GM11168 (cell line): ENCODE measurements around the gene MEF2A.

Source experiments
- in situ Hi-C: fragments of 300-500 bp; cut with MboI; formaldehyde crosslinking; loops from one replicate; pipeline ENCODE4 v1.12.0; 2022; ENCODE audit warnings: low sequenced_read_pairs; ENCODE audit not compliant: unreplicated experiment

MEF2A gene

GRCh38 chr15:99683000-99683670 lies 117.4 kb downstream of the MEF2A start:
- in situ Hi-C loops, result no loop called here

GRCh38 chr15:99686290-99686689 lies 120.5 kb downstream of the MEF2A start:
- in situ Hi-C loops, result no loop called here

GRCh38 chr15:99692825-99693224 lies 127.0 kb downstream of the MEF2A start:
- in situ Hi-C loops, result no loop called here

DNA sequence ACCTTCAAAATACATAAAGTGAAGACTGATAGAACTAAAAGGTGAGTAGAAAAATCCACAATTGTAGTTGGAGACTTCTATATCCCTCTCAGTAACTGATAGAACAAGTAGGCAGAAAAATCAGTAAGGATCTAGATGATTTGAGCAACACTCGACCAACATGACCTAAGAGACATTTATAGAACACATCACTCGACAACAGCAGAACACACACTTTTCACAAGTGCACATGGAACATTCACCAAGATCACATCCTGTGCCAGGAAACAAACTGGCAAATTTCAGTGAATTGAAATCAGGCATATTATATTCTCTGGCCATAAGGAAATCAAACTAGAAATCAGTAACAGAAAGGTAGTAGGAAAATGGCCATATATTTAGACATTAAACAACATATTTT lies 130.3 kb downstream of the MEF2A start:
- in situ Hi-C loops, result no loop called here

DNA sequence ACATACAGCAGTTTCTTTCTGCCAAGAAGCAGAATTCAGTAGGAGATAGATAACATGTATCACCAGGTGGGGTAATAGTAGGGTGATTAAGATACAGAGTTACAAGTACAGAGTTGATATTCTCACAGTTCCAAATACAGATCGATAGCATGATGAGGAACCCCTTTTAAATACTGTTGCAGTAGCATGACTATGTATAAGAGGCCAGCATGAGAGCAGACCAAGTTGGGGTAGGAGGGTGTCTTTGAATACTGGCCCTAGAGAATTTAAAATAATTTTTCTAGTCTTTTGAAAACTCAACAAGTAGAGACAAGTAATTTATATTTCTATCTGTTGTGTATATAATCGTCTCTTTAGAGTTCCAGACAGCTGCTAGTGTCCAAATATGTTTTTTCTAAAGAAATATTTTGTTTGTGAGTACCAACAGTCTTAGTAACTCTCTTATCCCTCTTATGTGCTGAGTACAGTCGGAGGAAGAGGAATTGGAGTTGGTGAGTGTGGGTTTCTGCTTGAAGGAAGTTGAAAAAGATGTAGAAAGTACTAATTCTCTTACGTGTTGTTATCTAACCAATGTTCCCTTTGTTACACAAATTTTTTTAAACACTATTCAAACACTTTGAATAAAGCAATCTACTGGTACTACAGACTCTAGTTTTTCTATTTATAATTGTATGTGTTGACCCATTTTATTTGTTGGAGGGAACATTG lies 137.3 kb downstream of the MEF2A start:
- in situ Hi-C loops, result no loop called here

DNA sequence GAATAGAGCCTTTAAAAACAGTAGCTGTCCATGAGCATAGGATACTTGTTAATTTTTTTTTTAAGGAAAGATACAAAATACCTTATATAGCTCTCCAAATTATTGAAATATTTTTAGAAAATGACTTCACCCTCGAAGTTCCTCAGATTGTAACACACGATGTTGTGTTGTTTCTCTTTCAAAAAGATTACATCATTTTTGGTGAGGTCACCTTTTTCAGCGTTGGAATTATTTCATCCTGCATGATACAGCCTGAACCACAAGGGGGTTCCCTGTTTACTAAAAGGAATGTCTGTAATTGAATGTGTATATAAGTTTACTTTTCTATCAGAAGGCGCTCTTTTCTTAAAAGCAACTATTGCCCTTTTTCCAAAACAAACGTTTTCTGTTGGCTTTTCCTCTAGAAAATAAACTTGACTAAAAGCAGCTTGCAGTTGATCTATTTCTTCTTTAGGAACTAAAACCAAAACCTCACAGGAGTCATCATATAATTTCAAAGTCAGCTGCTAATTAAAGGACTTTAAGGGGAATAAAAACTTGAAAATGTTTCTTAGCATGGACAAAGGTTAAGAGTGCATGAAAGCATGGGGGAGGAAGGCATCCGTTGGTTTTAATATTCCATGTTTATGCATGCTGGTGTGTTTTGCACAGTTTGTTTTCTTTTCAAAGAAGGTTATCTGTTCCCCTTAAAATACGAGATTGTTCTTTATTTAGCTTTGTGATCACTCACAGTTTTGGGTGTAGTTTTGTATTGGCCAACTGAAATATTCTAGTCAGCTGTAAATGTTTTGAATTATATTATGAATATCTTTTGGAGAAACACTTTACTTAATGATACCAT lies 138.0 kb downstream of the MEF2A start:
- in situ Hi-C loops, result no loop called here

DNA sequence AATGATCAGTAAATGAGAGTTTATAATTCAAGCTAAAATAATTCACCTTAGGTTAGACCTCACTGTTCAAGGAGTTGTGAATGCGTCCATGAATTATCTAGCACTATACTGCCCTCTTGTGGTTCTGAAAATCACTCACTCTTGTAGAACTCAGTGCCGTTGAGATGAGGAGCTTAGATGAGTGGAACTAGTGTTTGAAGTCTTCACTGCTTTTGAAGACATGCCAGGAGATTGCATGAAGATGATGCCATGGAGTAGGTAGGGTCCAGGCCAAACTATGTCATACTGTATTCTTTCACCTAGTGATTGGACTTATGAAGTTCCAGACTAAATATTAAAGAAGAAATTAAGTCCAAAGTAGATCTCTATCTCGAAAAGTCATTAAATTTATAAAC lies 138.7 kb downstream of the MEF2A start:
- in situ Hi-C loops, result no loop called here

GRCh38 chr15:99706557-99707303 lies 140.9 kb downstream of the MEF2A start:
- in situ Hi-C loops, result no loop called here

DNA sequence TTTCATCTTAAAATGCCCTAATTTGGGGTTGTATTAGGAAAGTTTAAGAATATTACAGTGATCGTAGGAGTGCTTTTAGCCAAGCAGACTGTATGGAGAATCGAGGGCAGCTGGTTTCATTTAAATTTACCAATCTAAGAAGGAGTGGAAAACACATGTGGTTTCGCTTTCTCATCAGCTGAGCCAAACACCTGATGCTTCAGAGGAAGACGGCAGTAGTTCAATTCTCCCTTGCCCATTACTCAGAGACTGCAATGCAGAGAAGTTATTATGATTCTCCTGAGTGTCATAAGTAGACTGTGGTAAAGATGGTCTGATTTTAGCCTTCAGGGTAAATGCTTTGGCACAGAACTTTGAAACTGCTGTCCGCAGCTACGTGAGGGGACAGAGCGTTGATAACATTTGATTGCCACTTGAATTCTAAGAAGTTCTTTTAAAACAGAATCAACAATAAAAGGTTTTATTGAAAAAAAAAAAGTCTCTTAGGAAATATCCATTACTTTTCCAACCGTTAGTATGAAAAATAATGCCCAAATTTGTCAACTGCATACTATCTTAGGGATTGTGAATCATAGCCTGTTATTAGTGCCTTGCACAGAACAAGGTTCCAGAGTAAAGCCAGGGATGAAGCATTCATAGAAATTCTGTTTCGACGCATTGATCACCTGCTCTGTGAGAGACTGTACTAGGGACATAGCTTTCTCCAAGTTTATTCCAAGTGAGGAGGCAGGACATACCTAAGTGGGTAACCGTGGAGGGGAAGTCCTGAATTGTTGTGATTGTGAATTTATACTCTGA lies 141.9 kb downstream of the MEF2A start:
- in situ Hi-C loops, result no loop called here

- in situ Hi-C loops, result no loop called here
Observed at GRCh38 chr15:99708563-99708962, 142.8 kb downstream of the MEF2A start.

GRCh38 chr15:99709243-99709986 lies 143.6 kb downstream of the MEF2A start:
- in situ Hi-C loops, result no loop called here

GRCh38 chr15:99711625-99712024 lies 145.8 kb downstream of the MEF2A start:
- in situ Hi-C loops, result no loop called here

GRCh38 chr15:99712415-99712814 lies 146.6 kb downstream of the MEF2A start:
- in situ Hi-C loops, result no loop called here

GRCh38 chr15:99716540-99717095 lies 150.8 kb downstream of the MEF2A start:
- in situ Hi-C loops, result no loop called here

GRCh38 chr15:99717161-99718009 lies 151.6 kb downstream of the MEF2A start:
- in situ Hi-C loops, result no loop called here

- in situ Hi-C loops, result no loop called here
Observed at GRCh38 chr15:99718421-99718820, 152.6 kb downstream of the MEF2A start.

DNA sequence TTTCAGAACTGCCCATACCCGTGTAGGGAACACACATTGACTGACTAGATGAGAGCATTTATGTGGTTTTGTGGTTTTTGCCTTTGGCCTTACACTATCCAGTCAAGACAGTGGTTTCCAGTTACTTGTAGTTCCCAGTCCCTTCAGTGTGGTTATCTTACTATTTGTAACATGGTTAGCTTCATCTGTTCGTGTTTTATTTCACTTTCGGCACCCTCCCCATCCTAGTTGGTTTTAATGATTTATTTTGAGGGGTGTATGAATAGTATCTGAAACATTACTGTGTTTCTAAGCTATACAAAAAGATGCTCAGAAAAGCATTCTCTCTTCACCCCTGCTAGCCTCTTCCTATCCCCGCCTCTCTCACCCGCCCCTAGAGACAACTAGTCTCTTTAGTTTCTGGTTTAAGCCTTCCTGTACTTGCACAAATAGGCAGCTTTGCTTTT lies 153.3 kb downstream of the MEF2A start:
- in situ Hi-C loops, result no loop called here

GRCh38 chr15:99720533-99720932 lies 154.7 kb downstream of the MEF2A start:
- in situ Hi-C loops, result no loop called here
